Panc1 (cell line): Measurements from ENCODE around the gene SUPT6H. TPM values are rescaled to one million over a fixed set of nuclear protein-coding genes. Genes with fewer than 3 reads are reported as not detected.
"Not testable (repeated sequence)": the region's sequence is repeated elsewhere in the genome, so short reads cannot be mapped to it uniquely, and the experiment has no call there.

ENCODE experiments used
- ATAC-seq: fragments of 200-7000 bp; cut with Tn5 transposase; 2 replicates; pipeline ENCODE4 v1.9.1; 2020; ENCODE audit warnings: mild to moderate bottlenecking, moderate library complexity
- BruUV-seq: library from RNA; stranded (reverse); fragments of 400-500 nt; replicated peaks from 2 replicates; lab custom pipeline; 2021; lab: Mats Ljungman, UMichigan
- CTCF ChIA-PET: fragments of 300-600 bp; sonication (Branson Sonifier 250); formaldehyde crosslinking; loops from one replicate; lab custom pipeline; 2022; ENCODE audit warnings: antibody characterized with exemption; lab: Charles Lee
- POLR2A ChIA-PET: fragments of 300-600 bp; sonication (Branson Sonifier 250); formaldehyde crosslinking; loops from one replicate; lab custom pipeline; 2022; ENCODE audit warnings: antibody characterized with exemption; lab: Charles Lee
- DNase-seq: peaks from one replicate; pipeline ENCODE4 v3.0.0-alpha.2; 2010; ENCODE audit warnings: low read depth, low spot score
- H3K27ac ChIP-seq: 2 replicates; pipeline ENCODE4 v1.5.1; 2011; ENCODE audit warnings: mild to moderate bottlenecking, low read length, inconsistent platforms
- H3K27me3 ChIP-seq: fragments of 200-500 bp; sonication (Bioruptor generic); 2 replicates; pipeline ENCODE4 v1.6.0; 2014; ENCODE audit warnings: low read length, inconsistent platforms; ENCODE audit not compliant: control insufficient read depth, insufficient read depth
- H3K36me3 ChIP-seq: fragments of 200-500 bp; sonication (Bioruptor generic); 2 replicates; pipeline ENCODE4 v1.5.1; 2014; ENCODE audit warnings: inconsistent platforms, mild to moderate bottlenecking, low read length, moderate library complexity; ENCODE audit not compliant: control insufficient read depth, insufficient read depth
- H3K4me1 ChIP-seq: 2 replicates; pipeline ENCODE4 v1.5.1; 2011; ENCODE audit warnings: inconsistent platforms, mild to moderate bottlenecking, low read length, moderate library complexity; ENCODE audit not compliant: control insufficient read depth, insufficient read depth
- H3K4me3 ChIP-seq, 2 experiments: 2 replicates each; pipeline ENCODE4 v1.5.1; 2011 to 2012; ENCODE audit warnings: low read depth in 2 of 2, low read length in 2 of 2, mild to moderate bottlenecking in 2 of 2, inconsistent platforms in 1 of 2, moderate library complexity in 1 of 2
- H3K9me3 ChIP-seq: fragments of 200-500 bp; sonication (Bioruptor generic); 2 replicates; pipeline ENCODE4 v1.5.1; 2014; ENCODE audit warnings: low read depth, mild to moderate bottlenecking, inconsistent platforms, low read length, moderate library complexity; ENCODE audit not compliant: control insufficient read depth, insufficient read depth
- CTCF ChIP-seq: fragments of 450-650 bp; IDR thresholded peaks from 2 replicates; pipeline ENCODE4 v1.5.1; 2017; ENCODE audit warnings: mild to moderate bottlenecking
- POLR2AphosphoS5 ChIP-seq: IDR thresholded peaks from 2 replicates; pipeline ENCODE4 v1.6.1; 2012; ENCODE audit warnings: mild to moderate bottlenecking, low read depth, low read length, moderate library complexity
- REST ChIP-seq, 2 experiments: IDR thresholded peaks; 2 replicates each; pipeline ENCODE4 v1.6.1; 2011 to 2012; ENCODE audit warnings: low read depth in 2 of 2, control low read depth in 1 of 2, low read length in 1 of 2, mild to moderate bottlenecking in 1 of 2, moderate library complexity in 1 of 2; ENCODE audit not compliant: insufficient read depth in 1 of 2
- SIN3A ChIP-seq: IDR thresholded peaks from 2 replicates; pipeline ENCODE4 v1.6.1; 2012; ENCODE audit warnings: low read depth, mild to moderate bottlenecking, low read length, moderate library complexity, borderline replicate concordance; ENCODE audit not compliant: insufficient read depth
- TCF7L2 ChIP-seq: IDR thresholded peaks from 2 replicates; pipeline ENCODE4 v1.6.1; 2011; ENCODE audit warnings: mild to moderate bottlenecking, low read depth, low read length, inconsistent platforms
- in situ Hi-C: cut with HindIII; loops from 2 replicates; pipeline ENCODE4 v1.10.0; 2016; ENCODE audit warnings: low sequenced_read_pairs, low pct_unique_long_range_greater_than_20kb
- intact Hi-C: fragments of 100-400 bp; cut with micrococcal nuclease; formaldehyde crosslinking; loops from one replicate; pipeline ENCODE4 v1.10.0; 2022; ENCODE audit not compliant: unreplicated experiment
- total RNA-seq: library from RNA; stranded (reverse); gene quantifications from one replicate; pipeline ENCODE4 v1.2.1, GENCODE V29; 2021; ENCODE audit not compliant: unreplicated experiment

Gene SUPT6H
- total RNA-seq, 1 experiment from 2014 or later = 108 TPM

- ChIA-PET POLR2A (interaction anchor here (0.6 to 1.6 kb wide), 5 partner anchors 9 to 143 kb away, joined by 3 to 39 read pairs (median 3); partner anchors contain the start of genes ALDOC and PROCA1), CTCF (interaction anchor here (0.6 kb wide), 1 partner anchor 106 kb away, joined by 4 read pairs; no protein-coding TSS in a partner anchor)
- in situ Hi-C loops (no loop called here), intact Hi-C loops (loop anchor here (10.0 kb wide), 1 partner anchor 184 kb away; the partner anchor contains the start of gene DHRS13)
- H3K9me3 ChIP-seq = no peaks in the 10 kb centered on the region
- no peak for ATAC-seq
- H3K4me1 ChIP-seq = peaks cover 50% of the 10 kb centered on the region
- TF ChIP-seq TCF7L2 (no peak), CTCF (no peak), POLR2AphosphoS5 (no peak; the same call in 1 of the 2 replicates), REST (IDR thresholded peaks at IDR 0.05; ENCODE audit: insufficient read depth in 1 of 2, low read depth in 2 of 2, low read length in 1 of 2) (no peak), SIN3A (no peak)
- no peaks in the 10 kb centered on the region for H3K27me3 ChIP-seq
- peak overlapping the region; percentile 99 for H3K27ac ChIP-seq
- peaks cover 30% of the 10 kb centered on the region for H3K36me3 ChIP-seq
- no peak for DNase-seq
- TSS peak; percentile 94 for BruUV-seq
- H3K4me3 ChIP-seq = peak overlapping the region; percentile 58 to 88
Measured at GRCh38 chr17:28720247-28720996, 58.4 kb downstream of the SUPT6H start.

- ATAC-seq, CTCF ChIA-PET, BruUV-seq, DNase-seq, in situ Hi-C loops, H3K9me3 ChIP-seq, H3K27me3 ChIP-seq: not testable (repeated sequence)
- TF ChIP-seq SIN3A = 0 out of 2 replicates have a peak, but pooled peaks have one; percentile 16
- Histone ChIP-seq H3K36me3 (peaks cover 30% of the 10 kb centered on the region), H3K4me1 (peaks cover 46% of the 10 kb centered on the region), H3K4me3 (peak overlapping the region; percentile 58 to 88), H3K27ac (peak overlapping the region; percentile 99)
- intact Hi-C loops = loop anchor here (10.0 kb wide), 1 partner anchor 184 kb away; the partner anchor contains the start of gene DHRS13
- POLR2A ChIA-PET = interaction anchor here (1.0 kb wide), 1 partner anchor 30 kb away, joined by 3 read pairs; no protein-coding TSS in a partner anchor
Measured at GRCh38 chr17:28720997-28721329, 59.0 kb downstream of the SUPT6H start.
